HEK293T (cell line): Measurements from ENCODE around the gene JMJD4.

Experiments used
- CTCF ChIA-PET: fragments of 350-600 bp; formaldehyde crosslinking; extraction: SDS; loops from one replicate; lab custom pipeline; 2021; ENCODE audit warnings: antibody characterized with exemption, inconsistent platforms; lab: Yijun Ruan, JAX
- POLR2A ChIA-PET: fragments of 350-600 bp; formaldehyde crosslinking; extraction: SDS; loops from one replicate; lab custom pipeline; 2020; ENCODE audit warnings: antibody characterized with exemption, inconsistent platforms; lab: Yijun Ruan, JAX
- DNase-seq: peaks from one replicate; pipeline ENCODE4 v3.0.0; 2012; ENCODE audit warnings: mixed read lengths; ENCODE audit errors: extremely low spot score
- ARNT ChIP-seq: fragments of 450-650 bp; IDR thresholded peaks from 2 replicates; pipeline ENCODE4 v1.6.1; 2017; ENCODE audit warnings: mild to moderate bottlenecking
- BHLHE40 ChIP-seq: fragments of 450-650 bp; IDR thresholded peaks from 2 replicates; pipeline ENCODE4 v1.6.1; 2016; ENCODE audit warnings: mild to moderate bottlenecking, moderate library complexity, borderline replicate concordance
- CTBP1 ChIP-seq: fragments of 450-650 bp; IDR thresholded peaks from 2 replicates; pipeline ENCODE4 v1.6.1; 2016; ENCODE audit warnings: borderline replicate concordance
- ELF4 ChIP-seq: fragments of 450-650 bp; IDR thresholded peaks from 2 replicates; pipeline ENCODE4 v1.6.1; 2017; ENCODE audit warnings: antibody characterized with exemption
- FOXA1 ChIP-seq: fragments of 450-650 bp; IDR thresholded peaks from 2 replicates; pipeline ENCODE4 v1.6.1; 2016; ENCODE audit warnings: mild to moderate bottlenecking
- FOXK2 ChIP-seq: fragments of 450-650 bp; IDR thresholded peaks from 2 replicates; pipeline ENCODE4 v1.6.1; 2016; ENCODE audit warnings: mild to moderate bottlenecking
- FOXM1 ChIP-seq: fragments of 450-650 bp; IDR thresholded peaks from 2 replicates; pipeline ENCODE4 v1.6.1; 2017; ENCODE audit warnings: mild to moderate bottlenecking, borderline replicate concordance
- HDGF ChIP-seq: fragments of 450-650 bp; IDR thresholded peaks from 2 replicates; pipeline ENCODE4 v1.6.1; 2017; ENCODE audit warnings: antibody characterized with exemption, borderline replicate concordance
- L3MBTL2 ChIP-seq: fragments of 450-650 bp; conservative IDR thresholded peaks from 2 replicates; pipeline ENCODE4 v1.6.1; 2016; ENCODE audit warnings: mild to moderate bottlenecking
- LEF1 ChIP-seq: fragments of 450-650 bp; IDR thresholded peaks from 2 replicates; pipeline ENCODE4 v1.6.1; 2017; ENCODE audit warnings: mild to moderate bottlenecking, borderline replicate concordance
- NFRKB ChIP-seq: fragments of 450-650 bp; IDR thresholded peaks from 2 replicates; pipeline ENCODE4 v1.6.1; 2016; ENCODE audit warnings: mild to moderate bottlenecking, moderate library complexity
- SP1 ChIP-seq: fragments of 450-650 bp; IDR thresholded peaks from 2 replicates; pipeline ENCODE4 v1.6.1; 2017
- SUZ12 ChIP-seq: fragments of 450-650 bp; IDR thresholded peaks from 2 replicates; pipeline ENCODE4 v1.6.1; 2016; ENCODE audit warnings: mild to moderate bottlenecking
- TARDBP ChIP-seq: fragments of 450-650 bp; IDR thresholded peaks from 2 replicates; pipeline ENCODE4 v1.6.1; 2016
- ZNF384 ChIP-seq: fragments of 450-650 bp; IDR thresholded peaks from 2 replicates; pipeline ENCODE4 v1.6.1; 2016
- TF ChIP-seq, protein P1 (sequence below): fragments of 450-650 bp; IDR thresholded peaks from 2 replicates; pipeline ENCODE4 v1.6.1; 2016

Gene JMJD4

DNA sequence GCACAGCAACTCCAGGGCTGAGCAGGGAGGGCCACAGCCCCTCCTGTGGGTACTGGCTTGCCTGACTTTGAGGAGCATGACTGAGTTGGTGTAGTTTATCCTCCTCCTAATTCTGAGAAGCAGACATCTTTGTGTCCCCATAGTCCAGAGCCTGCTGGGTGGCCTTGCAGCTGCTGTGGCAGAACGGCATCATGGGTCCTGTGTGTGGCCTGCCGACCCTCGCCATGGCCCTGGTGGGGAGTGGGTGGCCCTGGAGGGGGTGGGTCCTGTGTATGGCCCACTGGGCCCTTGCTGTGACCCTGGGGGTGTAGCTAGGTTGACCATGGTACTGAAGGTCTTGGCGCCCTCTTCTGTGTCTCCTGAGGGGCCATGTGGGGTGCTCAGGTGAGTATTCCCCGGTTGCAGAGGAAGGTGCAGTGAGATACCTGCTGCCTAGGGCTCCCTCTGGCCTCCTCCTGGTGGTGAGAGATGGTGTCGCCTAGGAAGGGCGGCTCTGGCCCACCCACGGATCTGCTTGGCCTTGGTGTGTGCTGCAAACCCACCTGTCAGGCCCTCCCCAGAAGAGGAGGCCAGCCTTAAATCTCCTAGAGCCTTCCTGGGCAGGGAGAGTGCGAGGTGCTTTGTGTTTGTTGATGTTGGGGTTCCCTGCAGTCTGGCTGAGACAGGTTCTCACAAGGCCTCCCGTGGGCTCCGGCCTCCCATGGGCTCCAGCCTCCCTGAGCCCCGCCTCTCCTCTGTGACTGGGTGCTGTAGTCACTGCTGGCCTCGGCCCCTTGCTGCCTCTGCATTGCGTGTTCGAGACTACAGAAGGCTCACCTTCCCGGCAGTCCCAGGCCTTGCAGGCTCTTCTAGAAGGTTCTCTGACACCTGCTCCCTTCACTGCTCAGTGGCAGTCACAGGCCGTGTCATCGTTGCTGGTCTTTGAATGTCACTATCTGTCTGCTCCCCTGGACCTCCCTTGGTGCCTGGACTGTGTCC lies 7.9 kb upstream of the JMJD4 start:
- no peak for DNase-seq
- CTCF ChIA-PET, result interaction anchor here (0.6 kb wide), 1 partner anchor 461 kb away, joined by 4 read pairs; no protein-coding TSS in a partner anchor
- TF ChIP-seq ARNT, result no peak
- TF ChIP-seq CTBP1, result no peak
- POLR2A ChIA-PET, result interaction anchor here (0.8 kb wide), 1 partner anchor 8 kb away, joined by 3 read pairs; the partner anchor contains the start of genes JMJD4 and SNAP47

DNA sequence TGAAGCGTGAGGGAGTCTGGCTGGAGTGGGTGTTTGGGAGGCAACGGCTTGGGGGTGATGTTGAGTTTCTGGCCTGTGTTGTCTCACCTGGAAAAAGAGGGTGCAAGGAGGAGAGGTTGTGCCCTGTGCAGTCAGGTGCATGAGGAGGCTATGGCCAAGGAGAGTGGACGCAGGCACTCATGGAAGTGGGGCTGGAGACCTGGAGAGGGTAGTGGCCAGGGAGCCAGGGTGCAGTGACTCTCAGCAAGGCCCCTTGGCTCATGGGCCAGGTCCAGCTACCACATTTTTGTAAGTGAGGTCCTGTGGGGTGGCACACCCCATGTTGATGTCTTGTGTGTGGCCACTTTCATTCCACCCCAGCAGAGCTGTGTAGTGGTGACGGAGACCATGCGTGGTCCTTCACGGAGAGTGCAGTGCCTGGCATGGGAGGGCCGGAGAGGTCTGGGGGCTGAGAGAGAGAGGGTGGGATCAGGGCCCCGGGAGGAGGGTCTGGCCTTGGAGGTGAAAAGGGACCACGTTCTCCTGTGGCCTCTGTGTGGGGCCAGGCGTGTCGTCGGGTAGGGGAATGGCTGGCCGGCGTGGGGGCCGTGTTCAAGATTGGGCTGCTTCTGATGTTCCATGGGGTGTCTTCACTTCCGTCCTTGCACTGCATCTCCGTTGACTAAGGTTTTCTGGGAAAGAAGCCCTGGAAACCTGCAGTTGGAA lies 6.2 kb upstream of the JMJD4 start:
- CTCF ChIA-PET, result no interaction called here
- POLR2A ChIA-PET, result no interaction called here
- TF ChIP-seq FOXM1, result no peak
- TF ChIP-seq, protein P1, sequence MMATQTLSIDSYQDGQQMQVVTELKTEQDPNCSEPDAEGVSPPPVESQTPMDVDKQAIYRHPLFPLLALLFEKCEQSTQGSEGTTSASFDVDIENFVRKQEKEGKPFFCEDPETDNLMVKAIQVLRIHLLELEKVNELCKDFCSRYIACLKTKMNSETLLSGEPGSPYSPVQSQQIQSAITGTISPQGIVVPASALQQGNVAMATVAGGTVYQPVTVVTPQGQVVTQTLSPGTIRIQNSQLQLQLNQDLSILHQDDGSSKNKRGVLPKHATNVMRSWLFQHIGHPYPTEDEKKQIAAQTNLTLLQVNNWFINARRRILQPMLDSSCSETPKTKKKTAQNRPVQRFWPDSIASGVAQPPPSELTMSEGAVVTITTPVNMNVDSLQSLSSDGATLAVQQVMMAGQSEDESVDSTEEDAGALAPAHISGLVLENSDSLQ, result no peak
- no peak for TF ChIP-seq ZNF384
- no peak for TF ChIP-seq FOXK2
- TF ChIP-seq CTBP1, result no peak
- no peak for TF ChIP-seq ARNT
- no peak for TF ChIP-seq HDGF
- no peak for TF ChIP-seq SUZ12
- no peak for TF ChIP-seq L3MBTL2
- TF ChIP-seq TARDBP, result no peak
- no peak for TF ChIP-seq FOXA1
- DNase-seq, result no peak

GRCh38 chr1:227740401-227740960 lies 5.4 kb upstream of the JMJD4 start:
- ChIA-PET CTCF (no interaction called here), POLR2A (interaction anchor here (0.7 kb wide), 1 partner anchor 213 kb away, joined by 5 read pairs; no protein-coding TSS in a partner anchor)
- TF ChIP-seq BHLHE40 (no peak), FOXM1 (no peak), FOXA1 (no peak), ZNF384 (no peak), TARDBP (no peak)
- no peak for DNase-seq

GRCh38 chr1:227739636-227740035 lies 4.5 kb upstream of the JMJD4 start:
- no peak for DNase-seq
- TF ChIP-seq CTBP1, result no peak
- TF ChIP-seq SUZ12, result no peak
- no peak for TF ChIP-seq FOXK2
- no peak for TF ChIP-seq ARNT
- no peak for TF ChIP-seq SP1
- TF ChIP-seq L3MBTL2, result no peak
- TF ChIP-seq FOXA1, result no peak
- no peak for TF ChIP-seq FOXM1
- TF ChIP-seq ELF4, result no peak
- TF ChIP-seq LEF1, result no peak
- TF ChIP-seq TARDBP, result no peak
- TF ChIP-seq, protein P1, result no peak
- no peak for TF ChIP-seq HDGF
- TF ChIP-seq BHLHE40, result no peak
- no peak for TF ChIP-seq NFRKB
- no peak for TF ChIP-seq ZNF384
- CTCF ChIA-PET, result no interaction called here
- POLR2A ChIA-PET, result interaction anchor here (0.6 kb wide), 1 partner anchor 9 kb away, joined by 3 read pairs; no protein-coding TSS in a partner anchor

- POLR2A ChIA-PET, result no interaction called here
- no peak for DNase-seq
- CTCF ChIA-PET, result no interaction called here
- TF ChIP-seq L3MBTL2, result no peak
Measured at GRCh38 chr1:227738820-227739219, 3.7 kb upstream of the JMJD4 start.

DNA sequence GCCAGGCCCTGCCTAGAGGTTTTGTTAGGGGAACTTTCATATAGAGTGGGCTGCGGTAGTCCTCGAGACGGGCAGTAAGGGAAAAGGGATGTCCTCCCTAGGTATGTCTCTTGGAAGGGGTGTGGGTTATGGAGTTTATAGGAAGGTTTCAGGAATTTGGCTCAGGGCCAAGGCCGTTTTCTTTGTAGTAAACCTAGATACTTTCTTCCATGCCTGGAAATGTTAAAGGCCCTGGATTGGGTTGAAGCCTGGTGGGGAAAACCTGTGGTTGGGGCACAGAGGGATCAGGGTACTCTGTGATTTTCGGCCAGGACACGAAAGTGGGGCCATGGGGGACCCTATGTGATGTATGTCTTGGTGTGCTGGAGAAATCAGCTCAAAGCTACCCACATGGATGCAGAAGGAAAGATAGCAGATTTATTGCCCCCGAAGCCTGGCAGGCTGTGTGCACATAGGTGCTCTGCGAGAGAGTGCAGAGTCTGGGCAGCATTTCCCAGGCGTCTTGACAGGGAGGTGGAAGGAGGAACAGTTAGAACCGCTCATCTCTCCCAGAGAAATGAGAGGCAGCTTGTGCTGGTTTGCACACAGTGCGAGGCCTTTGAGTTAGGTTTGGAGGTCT lies 1.8 kb upstream of the JMJD4 start:
- ChIA-PET CTCF (no interaction called here), POLR2A (no interaction called here)
- TF ChIP-seq SP1 (no peak), HDGF (no peak), TARDBP (no peak), BHLHE40 (no peak), ARNT (no peak), SUZ12 (no peak), LEF1 (no peak), NFRKB (no peak), FOXK2 (no peak), FOXA1 (no peak), ZNF384 (no peak), L3MBTL2 (no peak), FOXM1 (no peak)
- no peak for DNase-seq
